ENCODE measurements around the gene HECA. TPM values are rescaled to one million over a fixed set of nuclear protein-coding genes. Genes with fewer than 3 reads are reported as not detected.
A peak's percentile ranks its signal among the peaks of the same experiment; 100 is the strongest.

HECA gene
- total and polyA plus RNA-seq, 2 experiments from 2014 or later = 8.9 to 27.8 TPM

- H3K27me3 ChIP-seq = no peaks in the 10 kb centered on the region
- H3K79me2 ChIP-seq = no peaks in the 10 kb centered on the region
- H4K20me1 ChIP-seq (ENCODE audit: insufficient read depth, poor library complexity, severe bottlenecking) = no peaks in the 10 kb centered on the region
- H3K4me3 ChIP-seq = no peak overlapping the region
- H3K9me3 ChIP-seq (ENCODE audit: low read depth) = no peaks in the 10 kb centered on the region
- H3K4me2 ChIP-seq = no peak overlapping the region
- peak overlapping the region; percentile 58 for H3K27ac ChIP-seq
- no peak for TF ChIP-seq EZH2 (IDR thresholded peaks at IDR 0.05; ENCODE audit: borderline replicate concordance)
- TF ChIP-seq CTCF (IDR thresholded peaks at IDR 0.05; ENCODE audit: poor library complexity) = no peak
- no peak for TF ChIP-seq EZH2phosphoT487 (IDR thresholded peaks at IDR 0.05; ENCODE audit: low read depth, severe bottlenecking, unreplicated experiment)
- no peaks in the 10 kb centered on the region for H3K9me2 ChIP-seq (replicated peaks; ENCODE audit: insufficient read depth)
- H3K36me3 ChIP-seq (replicated peaks; ENCODE audit: insufficient read depth, low read depth) = no peaks in the 10 kb centered on the region
- no peak overlapping the region for H2AFZ ChIP-seq
- H3K4me1 ChIP-seq (ENCODE audit: insufficient read depth) = no peaks in the 10 kb centered on the region
- DNase-seq (ENCODE audit: low spot score) = no peak
- 58% methylated on average over 7 of the region's 7 CpGs for WGBS (ENCODE audit: low lambda C conversion rate, missing lambda C conversion rate)
Observed at GRCh38 chr6:139112561-139112960, 22.3 kb upstream of the HECA start.

- DNase-seq (ENCODE audit: low spot score) = no peak
- Histone ChIP-seq H3K79me2 (no peaks in the 10 kb centered on the region), H2AFZ (no peak overlapping the region), H3K9me2 (replicated peaks; ENCODE audit: insufficient read depth) (no peaks in the 10 kb centered on the region), H3K9me3 (ENCODE audit: low read depth) (peaks cover 4% of the 10 kb centered on the region), H4K20me1 (ENCODE audit: insufficient read depth, poor library complexity, severe bottlenecking) (no peaks in the 10 kb centered on the region), H3K27ac (no peak overlapping the region), H3K36me3 (replicated peaks; ENCODE audit: insufficient read depth, low read depth) (no peaks in the 10 kb centered on the region), H3K4me1 (ENCODE audit: insufficient read depth) (no peaks in the 10 kb centered on the region), H3K27me3 (no peaks in the 10 kb centered on the region), H3K4me3 (no peak overlapping the region), H3K4me2 (no peak overlapping the region)
- TF ChIP-seq EZH2phosphoT487 (IDR thresholded peaks at IDR 0.05; ENCODE audit: low read depth, severe bottlenecking, unreplicated experiment) = no peak
- no peak for TF ChIP-seq CTCF (IDR thresholded peaks at IDR 0.05; ENCODE audit: poor library complexity)
- no peak for TF ChIP-seq EZH2 (IDR thresholded peaks at IDR 0.05; ENCODE audit: borderline replicate concordance)
- WGBS (ENCODE audit: low lambda C conversion rate, missing lambda C conversion rate) = 75% methylated on average over 3 of the region's 3 CpGs
Observed at GRCh38 chr6:139114746-139115145, 20.1 kb upstream of the HECA start.

- Histone ChIP-seq H3K79me2 (no peaks in the 10 kb centered on the region), H3K4me1 (ENCODE audit: insufficient read depth) (no peaks in the 10 kb centered on the region), H3K36me3 (replicated peaks; ENCODE audit: insufficient read depth, low read depth) (no peaks in the 10 kb centered on the region), H3K27me3 (no peaks in the 10 kb centered on the region), H3K4me2 (no peak overlapping the region), H3K9me3 (ENCODE audit: low read depth) (peaks cover 4% of the 10 kb centered on the region), H2AFZ (no peak overlapping the region), H4K20me1 (ENCODE audit: insufficient read depth, poor library complexity, severe bottlenecking) (no peaks in the 10 kb centered on the region), H3K27ac (no peak overlapping the region), H3K9me2 (replicated peaks; ENCODE audit: insufficient read depth) (no peaks in the 10 kb centered on the region), H3K4me3 (no peak overlapping the region)
- 79% methylated on average over 4 of the region's 4 CpGs for WGBS (ENCODE audit: low lambda C conversion rate, missing lambda C conversion rate)
- no peak for TF ChIP-seq EZH2phosphoT487 (IDR thresholded peaks at IDR 0.05; ENCODE audit: low read depth, severe bottlenecking, unreplicated experiment)
- no peak for TF ChIP-seq EZH2 (IDR thresholded peaks at IDR 0.05; ENCODE audit: borderline replicate concordance)
- no peak for TF ChIP-seq CTCF (IDR thresholded peaks at IDR 0.05; ENCODE audit: poor library complexity)
- DNase-seq (ENCODE audit: low spot score) = no peak
Observed at GRCh38 chr6:139115989-139116758, 18.7 kb upstream of the HECA start.

Data from hepatocyte (in vitro differentiated cells).